Heart left ventricle (tissue), 16 donors: Measurements from ENCODE around the gene GPER1. TPM values are rescaled to one million over a fixed set of nuclear protein-coding genes. Genes with fewer than 3 reads are reported as not detected.
A peak's percentile ranks its signal among the peaks of the same experiment; 100 is the strongest.

Experiments
- ATAC-seq, 4 donors: fragments of 200-7000 bp; cut with Tn5 transposase; one replicate each; pipeline ENCODE4 v1.9.1; 2020 to 2022; ENCODE audit warnings: moderate library complexity in 4 of 4, mild to moderate bottlenecking in 3 of 4, moderate number of reproducible peaks in 1 of 4
- DNase-seq, 5 donors: peaks; one replicate each; pipeline ENCODE4 v3.0.0-alpha.2; 2020
- H3K27ac ChIP-seq, 12 donors: fragments of 200-600 bp; sonication (generic) in 4 of 12; one replicate each; pipeline versions ENCODE4 v1.5.0 to v1.8.0; 2016 to 2022; ENCODE audit warnings: mild to moderate bottlenecking in 2 of 12
- H3K27me3 ChIP-seq, 9 donors: fragments of 200-600 bp; sonication (generic) in 2 of 9; one replicate each; pipeline versions ENCODE4 v1.5.1 to v1.8.0; 2016 to 2022; ENCODE audit warnings: mild to moderate bottlenecking in 3 of 9
- H3K36me3 ChIP-seq, 9 donors: fragments of 200-600 bp; sonication (generic) in 2 of 9; one replicate each; pipeline versions ENCODE4 v1.5.0 to v1.8.0; 2018 to 2022; ENCODE audit warnings: mild to moderate bottlenecking in 2 of 9
- H3K4me1 ChIP-seq, 12 donors: fragments of 200-600 bp; sonication (generic) in 4 of 12; one replicate each; pipeline versions ENCODE4 v1.5.0 to v1.8.0; 2016 to 2022; ENCODE audit warnings: mild to moderate bottlenecking in 3 of 12
- H3K4me3 ChIP-seq, 12 donors: fragments of 200-600 bp; sonication (generic) in 4 of 12; one replicate each; pipeline versions ENCODE4 v1.5.0 to v1.8.0; 2017 to 2022; ENCODE audit warnings: mild to moderate bottlenecking in 9 of 12, moderate library complexity in 4 of 12
- H3K9me3 ChIP-seq, 12 donors: fragments of 200-600 bp; sonication (generic) in 4 of 12; one replicate each; pipeline versions ENCODE4 v1.5.0 to v1.8.0; 2016 to 2022; ENCODE audit warnings: mild to moderate bottlenecking in 1 of 12
- CTCF ChIP-seq, 12 donors: fragments of 200-600 bp; sonication (generic) in 4 of 12; IDR thresholded peaks; one replicate each; pipeline versions ENCODE4 v1.5.0 to v1.8.0; 2018 to 2022; ENCODE audit warnings: antibody characterized with exemption in 12 of 12, mild to moderate bottlenecking in 5 of 12
- POLR2A ChIP-seq, 2 donors: fragments of 450-650 bp; IDR thresholded peaks; one replicate each; pipeline ENCODE4 v1.6.1; 2017; ENCODE audit warnings: antibody characterized with exemption in 2 of 2, mild to moderate bottlenecking in 2 of 2, moderate library complexity in 2 of 2
- WGBS, 4 donors: extraction: QIAGEN DNeasy Blood & Tissue Kit in 2 of 4; methylation state at CpG; one replicate each; pipeline versions ENCODE4 v1.1.5 to v1.1.7; 2013 to 2018; 5-methylcytosine and 5-hydroxymethylcytosine counted together
- intact Hi-C, 10 donors: fragments of 100-400 bp; cut with DNase I; formaldehyde crosslinking; loops; one replicate each; pipeline versions ENCODE4 v1.11.1 to v1.14.2; 2022
- polyA plus RNA-seq, 2 donors: library from polyadenylated mRNA; stranded (reverse); fragments of 200-250 nt; gene quantifications; one replicate each; pipeline ENCODE4 v1.2.3, GENCODE V29; 2013
- total RNA-seq, 9 donors: library from RNA; depleted of rRNA in 2 of 9; stranded (reverse); fragments of >200 nt in 2 of 9; fragmentation: NEBNext Ultra II Directional in 3 of 9; extraction: Animal tissue kit (Norgen Biotek cat#: 25700) in 3 of 9; gene quantifications; one replicate each; pipeline versions ENCODE4 v1.1.0 to v1.2.4, GENCODE V29; 2016 to 2023
- donor health status: ischemic (EF 13 %, LVEDD 7.1; RV severe dilation, severe dysfunction).
- donor health status: healthy with polysubstance abuse.
- donor health status: DM: no; HTN: yes; CAD: no.
- donor health status: DM: no; HTN: no; CAD: no.
- donor health status: ischemic (EF 25% LVEDD 6.9; RV normal size, moderate dysfunction).
- donor health status: ischemic (EF 25% LVEDD 5.7; RV mildly dilated, moderate dysfunction).
- donor health status: healthy.
- donor health status: DM: yes; HTN: yes; CAD: no.
- donor health status: ischemic (EF 35%, LVEDD 5.7; RV mildly dilated, moderate dysfunction).
- donor health status: nonischemic (EF 11% LVEDD 7.7; RV severe dilation, severe dysfunction).
- donor health status: DM: yes; HTN: yes; CAD: no.
- donor health status: PGD.
- donor health status: ischemic (EF 29% LVEDD 5.4; RV normal size, mild dysfunction).
- donor health status: nonischemic (EF 23%, LVEDD 6.1; RV moderate dilation, normal function).

Gene GPER1
- total and polyA plus RNA-seq, 11 donors = 1.4 to 8.8 (median 2.8) TPM

GRCh38 chr7:1124816-1125602, 37.1 kb downstream of the GPER1 start:
- peak overlapping the region in 7 of 12 donors; percentile 16 to 79 (median 33) for H3K27ac ChIP-seq
- no peaks in the 10 kb centered on the region for H3K27me3 ChIP-seq
- 54 to 75% (median 64%) methylated on average over 18 to 23 of the region's 23 CpGs for WGBS, 4 donors
- H3K4me1 ChIP-seq = peaks cover 0 to 33% (median 12%) of the 10 kb centered on the region in 12 donors
- peaks cover 0 to 5% (median 4%) of the 10 kb centered on the region in 9 donors for H3K36me3 ChIP-seq
- intact Hi-C loops = loop anchor here in 5 of 10 donors (2.0 to 5.0 kb wide), 2 partner anchors 38 kb away; partner anchors contain the start of gene GPER1 (in 4 of the 5)
- TF ChIP-seq CTCF (IDR thresholded peaks at IDR 0.05) = no peak
- TF ChIP-seq POLR2A (IDR thresholded peaks at IDR 0.05) = no peak
- H3K4me3 ChIP-seq = peak overlapping the region in 7 of 12 donors; percentile 15 to 52 (median 35)
- peak in 2 of 5 donors; percentile 42 to 50 for DNase-seq
- ATAC-seq = peak in 2 of 4 donors; percentile 15 to 57
- no peaks in the 10 kb centered on the region for H3K9me3 ChIP-seq

- 95 to 97% (median 97%) methylated on average over 16 of the region's 16 CpGs for WGBS, 4 donors
Measured at GRCh38 chr7:1125603-1125969, 37.7 kb downstream of the GPER1 start.

GRCh38 chr7:1127001-1127400, 39.1 kb downstream of the GPER1 start:
- ATAC-seq (no peak), DNase-seq (no peak)
- peaks cover 0 to 5% (median 0%) of the 10 kb centered on the region in 12 donors for H3K9me3 ChIP-seq
- H3K27ac ChIP-seq = no peak overlapping the region
- peaks cover 0 to 33% (median 12%) of the 10 kb centered on the region in 12 donors for H3K4me1 ChIP-seq
- H3K36me3 ChIP-seq = peaks cover 0 to 5% (median 4%) of the 10 kb centered on the region in 9 donors
- WGBS, 4 donors = 94 to 98% (median 96%) methylated on average over 7 of the region's 7 CpGs
- H3K4me3 ChIP-seq = no peak overlapping the region
- TF ChIP-seq CTCF (IDR thresholded peaks at IDR 0.05) (no peak), POLR2A (IDR thresholded peaks at IDR 0.05) (no peak)
- H3K27me3 ChIP-seq = no peaks in the 10 kb centered on the region
- intact Hi-C loops = no loop called here

More at GRCh38 chr7:1125603-1125969, 37.7 kb downstream of the GPER1 start:
- no peaks in the 10 kb centered on the region for H3K9me3 ChIP-seq
- no peaks in the 10 kb centered on the region for H3K27me3 ChIP-seq
- no peak overlapping the region for H3K27ac ChIP-seq
- intact Hi-C loops = loop anchor here in 1 of 10 donors (2.0 kb wide), 1 partner anchor 39 kb away; no protein-coding TSS in a partner anchor
- no peak overlapping the region for H3K4me3 ChIP-seq
- TF ChIP-seq CTCF (IDR thresholded peaks at IDR 0.05) (no peak), POLR2A (IDR thresholded peaks at IDR 0.05) (no peak)
- H3K4me1 ChIP-seq = peaks cover 0 to 33% (median 12%) of the 10 kb centered on the region in 12 donors
- DNase-seq = peak in 1 of 5 donors; percentile 6
- no peak for ATAC-seq
- peaks cover 0 to 5% (median 4%) of the 10 kb centered on the region in 9 donors for H3K36me3 ChIP-seq

- ATAC-seq (no peak), DNase-seq (peak in 1 of 5 donors; percentile 14)
- Histone ChIP-seq H3K36me3 (peaks cover 0 to 5% (median 4%) of the 10 kb centered on the region in 9 donors), H3K4me3 (no peak overlapping the region), H3K4me1 (peaks cover 0 to 11% (median 7%) of the 10 kb centered on the region in 12 donors), H3K27ac (no peak overlapping the region), H3K27me3 (no peaks in the 10 kb centered on the region), H3K9me3 (peaks cover 0 to 14% (median 0%) of the 10 kb centered on the region in 12 donors)
- intact Hi-C loops = no loop called here
- no peak for TF ChIP-seq POLR2A (IDR thresholded peaks at IDR 0.05)
- TF ChIP-seq CTCF (IDR thresholded peaks at IDR 0.05) = no peak
- 95 to 100% (median 97%) methylated on average over 10 to 13 of the region's 13 CpGs for WGBS, 4 donors
Measured at GRCh38 chr7:1129431-1129830, 41.5 kb downstream of the GPER1 start.
